Measurements from ENCODE around the gene GPR153. TPM values are rescaled to one million over a fixed set of nuclear protein-coding genes. Genes with fewer than 3 reads are reported as not detected.

The GPR153 gene
- total and polyA plus RNA-seq, 7 donors: 3.7 to 32.4 (median 10.8) TPM

GRCh38 chr1:6237093-6237492 lies 23.8 kb downstream of the GPR153 start:
- WGBS, 2 donors: 89 to 96% methylated on average over 4 of the region's 4 CpGs
- Histone ChIP-seq H3K27me3 (peaks cover 22 to 38% (median 31%) of the 10 kb centered on the region in 3 donors), H3K4me1 (peaks cover 0 to 27% (median 21%) of the 10 kb centered on the region in 4 donors), H3K36me3 (peaks cover 0 to 18% (median 3%) of the 10 kb centered on the region in 4 donors), H3K27ac (no peak overlapping the region), H3K4me3 (no peak overlapping the region), H3K9me3 (no peaks in the 10 kb centered on the region)
- DNase-seq: no peak
- TF ChIP-seq EP300 (IDR thresholded peaks at IDR 0.05): no peak
- no peak for TF ChIP-seq POLR2A (IDR thresholded peaks at IDR 0.05)
- TF ChIP-seq, protein P1, sequence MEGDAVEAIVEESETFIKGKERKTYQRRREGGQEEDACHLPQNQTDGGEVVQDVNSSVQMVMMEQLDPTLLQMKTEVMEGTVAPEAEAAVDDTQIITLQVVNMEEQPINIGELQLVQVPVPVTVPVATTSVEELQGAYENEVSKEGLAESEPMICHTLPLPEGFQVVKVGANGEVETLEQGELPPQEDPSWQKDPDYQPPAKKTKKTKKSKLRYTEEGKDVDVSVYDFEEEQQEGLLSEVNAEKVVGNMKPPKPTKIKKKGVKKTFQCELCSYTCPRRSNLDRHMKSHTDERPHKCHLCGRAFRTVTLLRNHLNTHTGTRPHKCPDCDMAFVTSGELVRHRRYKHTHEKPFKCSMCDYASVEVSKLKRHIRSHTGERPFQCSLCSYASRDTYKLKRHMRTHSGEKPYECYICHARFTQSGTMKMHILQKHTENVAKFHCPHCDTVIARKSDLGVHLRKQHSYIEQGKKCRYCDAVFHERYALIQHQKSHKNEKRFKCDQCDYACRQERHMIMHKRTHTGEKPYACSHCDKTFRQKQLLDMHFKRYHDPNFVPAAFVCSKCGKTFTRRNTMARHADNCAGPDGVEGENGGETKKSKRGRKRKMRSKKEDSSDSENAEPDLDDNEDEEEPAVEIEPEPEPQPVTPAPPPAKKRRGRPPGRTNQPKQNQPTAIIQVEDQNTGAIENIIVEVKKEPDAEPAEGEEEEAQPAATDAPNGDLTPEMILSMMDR (IDR thresholded peaks at IDR 0.05): no peak
- no peak for TF ChIP-seq POLR2AphosphoS5 (IDR thresholded peaks at IDR 0.05)
- intact Hi-C loops (cut with DNase I): no loop called here

DNA sequence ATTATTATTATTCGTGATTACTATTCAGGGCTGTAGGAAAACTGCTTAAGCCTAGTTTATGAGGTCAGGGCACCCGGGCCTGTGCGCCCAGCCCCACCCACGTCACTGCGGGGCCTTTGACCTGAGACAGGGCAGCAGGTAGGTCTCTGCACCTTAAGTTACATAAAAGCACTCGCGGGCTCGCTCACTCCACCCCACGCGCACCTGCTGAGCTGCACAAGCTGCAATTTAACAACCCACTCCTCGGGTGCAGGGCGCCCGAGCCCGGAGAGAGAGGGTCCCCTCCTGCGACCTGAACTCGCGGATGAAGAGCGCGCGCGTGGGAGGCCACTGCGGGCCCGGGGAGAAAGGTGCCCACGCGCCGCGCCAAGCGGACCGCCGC lies 25.6 kb downstream of the GPR153 start:
- 1% methylated on average over 30 of the region's 30 CpGs for WGBS, 2 donors
- peak overlapping the region; percentile 49 to 75 (median 68) for H3K4me3 ChIP-seq
- no peak for DNase-seq
- H3K36me3 ChIP-seq: peaks cover 6 to 36% (median 13%) of the 10 kb centered on the region in 4 donors
- H3K9me3 ChIP-seq: no peaks in the 10 kb centered on the region
- intact Hi-C loops (cut with DNase I): loop anchor here (2.0 kb wide), 1 partner anchor 36 kb away; the partner anchor contains the start of gene RPL22
- H3K4me1 ChIP-seq: peaks cover 0 to 19% (median 14%) of the 10 kb centered on the region in 4 donors
- peaks cover 6 to 20% (median 13%) of the 10 kb centered on the region in 3 donors for H3K27me3 ChIP-seq
- H3K27ac ChIP-seq: peak overlapping the region in 3 of 4 donors; percentile 60 to 78 (median 72)
- no peak for TF ChIP-seq EP300 (IDR thresholded peaks at IDR 0.05)

DNA sequence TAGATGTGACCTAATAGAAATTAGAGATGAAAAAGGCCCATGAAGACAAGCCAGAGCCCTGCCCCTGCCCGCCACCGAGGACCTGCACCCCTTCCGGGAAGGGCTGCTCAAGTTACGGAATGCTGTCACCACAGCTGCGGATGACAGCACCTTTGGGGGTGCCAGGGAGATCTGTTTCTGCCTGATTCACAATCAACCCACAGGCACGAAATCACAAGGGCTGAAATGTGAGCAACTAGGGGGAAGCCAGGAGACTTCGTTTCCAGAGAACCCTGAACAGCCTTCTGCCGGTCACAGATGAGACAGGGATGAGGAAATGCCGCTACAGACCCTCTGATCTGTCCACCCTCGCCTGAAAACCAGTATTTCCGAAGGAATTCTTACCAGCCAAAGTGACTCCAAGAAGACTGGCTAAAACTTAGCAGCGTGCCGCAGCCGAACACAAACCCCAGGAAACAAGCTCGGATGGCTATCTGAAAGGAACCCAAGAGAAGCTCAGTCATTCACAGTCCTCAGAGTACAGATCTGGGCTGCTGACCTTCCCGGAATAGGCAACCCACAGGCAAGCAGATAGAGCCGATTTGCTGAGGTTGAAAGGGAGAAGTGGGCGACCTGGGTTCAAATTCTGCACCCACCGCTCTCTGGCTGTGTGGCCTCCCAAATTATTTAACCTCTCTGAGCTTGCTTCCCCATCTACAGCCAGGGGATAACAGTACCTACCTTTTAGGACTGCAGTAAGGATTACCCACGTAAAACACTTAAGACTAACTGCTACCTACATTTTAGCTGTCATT lies 26.2 kb downstream of the GPR153 start:
- Histone ChIP-seq H3K4me1 (peaks cover 0 to 19% (median 14%) of the 10 kb centered on the region in 4 donors), H3K9me3 (no peaks in the 10 kb centered on the region), H3K27me3 (peaks cover 0 to 14% (median 7%) of the 10 kb centered on the region in 3 donors), H3K27ac (peak overlapping the region in 2 of 4 donors; percentile 60 to 78), H3K4me3 (peak overlapping the region; percentile 49 to 75 (median 68)), H3K36me3 (peaks cover 11 to 42% (median 18%) of the 10 kb centered on the region in 4 donors)
- TF ChIP-seq POLR2A (IDR thresholded peaks at IDR 0.05) (no peak), POLR2AphosphoS5 (IDR thresholded peaks at IDR 0.05) (no peak), EP300 (IDR thresholded peaks at IDR 0.05) (no peak)
- TF ChIP-seq, protein P1 (IDR thresholded peaks at IDR 0.05): no peak
- intact Hi-C loops (cut with DNase I): loop anchor here (2.0 kb wide), 1 partner anchor 36 kb away; the partner anchor contains the start of gene RPL22
- WGBS, 2 donors: 54 to 69% methylated on average over 20 of the region's 20 CpGs
- no peak for DNase-seq

- no peak overlapping the region for H3K4me3 ChIP-seq
- H3K36me3 ChIP-seq: peaks cover 17 to 54% (median 20%) of the 10 kb centered on the region in 4 donors
- 63 to 73% methylated on average over 1 of the region's 1 CpG for WGBS, 2 donors
- peaks cover 0 to 1% (median 0%) of the 10 kb centered on the region in 3 donors for H3K27me3 ChIP-seq
- TF ChIP-seq, protein P1 (IDR thresholded peaks at IDR 0.05): no peak
- TF ChIP-seq POLR2AphosphoS5 (IDR thresholded peaks at IDR 0.05) (no peak), EP300 (IDR thresholded peaks at IDR 0.05) (no peak), POLR2A (IDR thresholded peaks at IDR 0.05) (no peak)
- H3K27ac ChIP-seq: no peak overlapping the region
- DNase-seq: no peak
- H3K9me3 ChIP-seq: no peaks in the 10 kb centered on the region
- H3K4me1 ChIP-seq: peaks cover 0 to 19% (median 14%) of the 10 kb centered on the region in 4 donors
- intact Hi-C loops (cut with DNase I): no loop called here
Measured at GRCh38 chr1:6233376-6233775, 27.5 kb downstream of the GPR153 start.

GRCh38 chr1:6225651-6226050 lies 35.2 kb downstream of the GPR153 start:
- WGBS, 2 donors: 94 to 96% methylated on average over 8 of the region's 8 CpGs
- no peaks in the 10 kb centered on the region for H3K9me3 ChIP-seq
- intact Hi-C loops (cut with DNase I): no loop called here
- H3K27ac ChIP-seq: no peak overlapping the region
- no peaks in the 10 kb centered on the region for H3K4me1 ChIP-seq
- H3K27me3 ChIP-seq: no peaks in the 10 kb centered on the region
- no peak overlapping the region for H3K4me3 ChIP-seq
- peaks cover 22 to 90% (median 48%) of the 10 kb centered on the region in 4 donors for H3K36me3 ChIP-seq
- TF ChIP-seq EP300 (IDR thresholded peaks at IDR 0.05): no peak
- TF ChIP-seq POLR2AphosphoS5 (IDR thresholded peaks at IDR 0.05): no peak
- no peak for TF ChIP-seq POLR2A (IDR thresholded peaks at IDR 0.05)
- TF ChIP-seq, protein P1 (IDR thresholded peaks at IDR 0.05): no peak
- no peak for DNase-seq
